Measurements from ENCODE around the gene CNTFR.
A peak's percentile ranks its signal among the peaks of the same experiment; 100 is the strongest.

CNTFR gene

GRCh38 chr9:34620061-34620994, 30.8 kb upstream of the CNTFR start, which contains the start of gene DCTN3:
Gene DCTN3, minus strand, starts transcription at chr9:34620495. Its CDS starts 31 bp downstream, at chr9:34620464.
- DNase-seq (ENCODE audit: low spot score) = peak; percentile 92

GRCh38 chr9:34615132-34615531, 25.6 kb upstream of the CNTFR start:
- no peak for DNase-seq (ENCODE audit: low spot score)

- DNase-seq (ENCODE audit: low spot score) = peak; percentile 88
Measured at GRCh38 chr9:34612788-34613390, 23.4 kb upstream of the CNTFR start.

GRCh38 chr9:34611811-34612787, 22.6 kb upstream of the CNTFR start, which contains the start of gene RPP25L:
Gene RPP25L, minus strand, starts transcription at chr9:34612097. Its CDS starts 801 bp downstream, at chr9:34611296.
- DNase-seq (ENCODE audit: low spot score) = peak; percentile 90

GRCh38 chr9:34611251-34611810, 21.8 kb upstream of the CNTFR start:
- no peak for DNase-seq (ENCODE audit: low spot score)

- DNase-seq (ENCODE audit: low spot score) = no peak
Measured at GRCh38 chr9:34610434-34611206, 21.1 kb upstream of the CNTFR start.

- no peak for DNase-seq (ENCODE audit: low spot score)
Measured at GRCh38 chr9:34607331-34607730, 17.8 kb upstream of the CNTFR start.

- DNase-seq (ENCODE audit: low spot score) = no peak
Measured at GRCh38 chr9:34606905-34607304, 17.4 kb upstream of the CNTFR start.

- DNase-seq (ENCODE audit: low spot score) = no peak
Measured at GRCh38 chr9:34606190-34606589, 16.7 kb upstream of the CNTFR start.

GRCh38 chr9:34603610-34604231, 14.2 kb upstream of the CNTFR start:
- peak; percentile 90 for DNase-seq (ENCODE audit: low spot score)

- DNase-seq (ENCODE audit: low spot score) = no peak
Measured at GRCh38 chr9:34601937-34602573, 12.5 kb upstream of the CNTFR start.

- DNase-seq (ENCODE audit: low spot score) = no peak
Measured at GRCh38 chr9:34600908-34601307, 11.4 kb upstream of the CNTFR start.

GRCh38 chr9:34599546-34599945, 10.0 kb upstream of the CNTFR start:
- DNase-seq (ENCODE audit: low spot score) = no peak

GRCh38 chr9:34594177-34594576, 4.7 kb upstream of the CNTFR start:
- no peak for DNase-seq (ENCODE audit: low spot score)

GRCh38 chr9:34592895-34593601, 3.5 kb upstream of the CNTFR start:
- DNase-seq (ENCODE audit: low spot score) = peak; percentile 81

GRCh38 chr9:34591917-34592866, 2.7 kb upstream of the CNTFR start:
- DNase-seq (ENCODE audit: low spot score) = no peak

- peak; percentile 95 for DNase-seq (ENCODE audit: low spot score)
Measured at GRCh38 chr9:34591248-34591916, 1.9 kb upstream of the CNTFR start.
